SIG-M5 treated with dmso at 0.1 percent for 504 hours (cell line): ENCODE data around the gene KIAA0930.

ENCODE experiments used
- DNase-seq: peaks from one replicate; lab custom pipeline; 2025; ENCODE audit not compliant: unreplicated experiment; lab: John Stamatoyannopoulos, UW

The KIAA0930 gene

GRCh38 chr22:45238076-45238956, 2.4 kb downstream of the KIAA0930 start:
- no peak for DNase-seq

- peak; percentile 34 for DNase-seq
Observed at GRCh38 chr22:45237065-45237990, 3.4 kb downstream of the KIAA0930 start.

GRCh38 chr22:45235851-45236342, 4.8 kb downstream of the KIAA0930 start:
- DNase-seq = no peak

GRCh38 chr22:45235101-45235777, 5.5 kb downstream of the KIAA0930 start:
- DNase-seq = peak; percentile 95

GRCh38 chr22:45233827-45234226, 6.9 kb downstream of the KIAA0930 start:
- DNase-seq = no peak

- DNase-seq = no peak
Observed at GRCh38 chr22:45233386-45233785, 7.3 kb downstream of the KIAA0930 start.

- DNase-seq = no peak
Observed at GRCh38 chr22:45231293-45231692, 9.4 kb downstream of the KIAA0930 start.

GRCh38 chr22:45230026-45230721, 10.5 kb downstream of the KIAA0930 start:
- peak; percentile 61 for DNase-seq

GRCh38 chr22:45229181-45229580, 11.5 kb downstream of the KIAA0930 start:
- no peak for DNase-seq

- peak; percentile 50 for DNase-seq
Observed at GRCh38 chr22:45228401-45228754, 12.3 kb downstream of the KIAA0930 start.

GRCh38 chr22:45227645-45228400, 12.9 kb downstream of the KIAA0930 start:
- peak; percentile 41 for DNase-seq

- peak; percentile 82 for DNase-seq
Observed at GRCh38 chr22:45226503-45227186, 14.0 kb downstream of the KIAA0930 start.

- DNase-seq = peak; percentile 93
Observed at GRCh38 chr22:45225732-45226502, 14.8 kb downstream of the KIAA0930 start.

- DNase-seq = no peak
Observed at GRCh38 chr22:45224988-45225731, 15.5 kb downstream of the KIAA0930 start.

- DNase-seq = no peak
Observed at GRCh38 chr22:45224331-45224730, 16.4 kb downstream of the KIAA0930 start.

- DNase-seq = no peak
Observed at GRCh38 chr22:45223304-45224117, 17.2 kb downstream of the KIAA0930 start.

- DNase-seq = no peak
Observed at GRCh38 chr22:45221201-45221600, 19.5 kb downstream of the KIAA0930 start.
